ENCODE results near the gene MTX1.
"Not testable (repeated sequence)": the region's sequence is repeated elsewhere in the genome, so short reads cannot be mapped to it uniquely, and the experiment has no call there.

MTX1 gene

GRCh38 chr1:155242805-155243358, 34.4 kb downstream of the MTX1 start:
- TF ChIP-seq EZH2phosphoT487 (IDR thresholded peaks at IDR 0.05; ENCODE audit: borderline replicate concordance): no peak
- TF ChIP-seq CTCF (conservative IDR thresholded peaks at IDR 0.05; ENCODE audit: low read length): no peak
- Histone ChIP-seq H3K9ac (ENCODE audit: low read depth, low read length, poor library complexity, severe bottlenecking) (peak overlapping the region; percentile 92), H3F3A (ENCODE audit: low read depth) (0 out of 2 replicates have a peak, but pooled peaks cover 4% of the 10 kb centered on the region)

GRCh38 chr1:155244368-155245162, 36.1 kb downstream of the MTX1 start:
- Histone ChIP-seq H3K9ac (ENCODE audit: low read depth, low read length, poor library complexity, severe bottlenecking) (peak overlapping the region; percentile 92), H3K9me2 (replicated peaks; ENCODE audit: low read depth, low read length) (no peaks in the 10 kb centered on the region), H3F3A (ENCODE audit: low read depth) (0 out of 2 replicates have a peak, but pooled peaks cover 4% of the 10 kb centered on the region), H3K9me3 (ENCODE audit: insufficient read depth, low read depth, low read length) (no peaks in the 10 kb centered on the region), H3K4me3 (ENCODE audit: low read length, poor library complexity, severe bottlenecking) (peak overlapping the region; percentile 82), H3K27me3 (ENCODE audit: insufficient read depth, low read length, poor library complexity, severe bottlenecking) (no peaks in the 10 kb centered on the region), H3K79me2 (ENCODE audit: insufficient read depth, low read length) (peaks cover 24% of the 10 kb centered on the region), H2AFZ (ENCODE audit: low read length) (peak overlapping the region; percentile 94), H3K4me1 (ENCODE audit: insufficient read depth, low read length, poor library complexity, severe bottlenecking) (peaks cover 29% of the 10 kb centered on the region), H3K4me2 (ENCODE audit: low read depth, low read length, poor library complexity, severe bottlenecking) (peak overlapping the region; percentile 90), H4K20me1 (ENCODE audit: insufficient read depth, low read length, poor library complexity, severe bottlenecking) (no peaks in the 10 kb centered on the region), H3K36me3 (ENCODE audit: insufficient read depth, low read length) (no peaks in the 10 kb centered on the region)
- TF ChIP-seq EZH2phosphoT487 (IDR thresholded peaks at IDR 0.05; ENCODE audit: borderline replicate concordance) (no peak), CTCF (conservative IDR thresholded peaks at IDR 0.05; ENCODE audit: low read length) (peak; percentile 43)

More at GRCh38 chr1:155242805-155243358, 34.4 kb downstream of the MTX1 start:
- Histone ChIP-seq H2AFZ (ENCODE audit: low read length) (no peak overlapping the region), H3K4me1 (ENCODE audit: insufficient read depth, low read length, poor library complexity, severe bottlenecking) (peaks cover 29% of the 10 kb centered on the region), H3K27me3 (ENCODE audit: insufficient read depth, low read length, poor library complexity, severe bottlenecking) (no peaks in the 10 kb centered on the region), H3K4me2 (ENCODE audit: low read depth, low read length, poor library complexity, severe bottlenecking) (peak overlapping the region; percentile 90), H3K79me2 (ENCODE audit: insufficient read depth, low read length) (peaks cover 24% of the 10 kb centered on the region), H3K4me3 (ENCODE audit: low read length, poor library complexity, severe bottlenecking) (peak overlapping the region; percentile 82), H3K36me3 (ENCODE audit: insufficient read depth, low read length) (no peaks in the 10 kb centered on the region), H3K9me3 (ENCODE audit: insufficient read depth, low read depth, low read length) (no peaks in the 10 kb centered on the region), H4K20me1 (ENCODE audit: insufficient read depth, low read length, poor library complexity, severe bottlenecking) (no peaks in the 10 kb centered on the region), H3K9me2 (replicated peaks; ENCODE audit: low read depth, low read length) (no peaks in the 10 kb centered on the region)

GRCh38 chr1:155245163-155245524, 36.6 kb downstream of the MTX1 start:
- H3K9me2 ChIP-seq (replicated peaks; ENCODE audit: low read depth, low read length): no peaks in the 10 kb centered on the region
- H3K4me3 ChIP-seq (ENCODE audit: low read length, poor library complexity, severe bottlenecking): peak overlapping the region; percentile 82
- peaks cover 24% of the 10 kb centered on the region for H3K79me2 ChIP-seq (ENCODE audit: insufficient read depth, low read length)
- no peaks in the 10 kb centered on the region for H3K36me3 ChIP-seq (ENCODE audit: insufficient read depth, low read length)
- 0 out of 2 replicates have a peak, but pooled peaks cover 4% of the 10 kb centered on the region for H3F3A ChIP-seq (ENCODE audit: low read depth)
- H3K9ac ChIP-seq (ENCODE audit: low read depth, low read length, poor library complexity, severe bottlenecking): peak overlapping the region; percentile 83
- H3K9me3 ChIP-seq (ENCODE audit: insufficient read depth, low read depth, low read length): no peaks in the 10 kb centered on the region
- no peaks in the 10 kb centered on the region for H3K27me3 ChIP-seq (ENCODE audit: insufficient read depth, low read length, poor library complexity, severe bottlenecking)
- peak overlapping the region; percentile 84 for H3K4me2 ChIP-seq (ENCODE audit: low read depth, low read length, poor library complexity, severe bottlenecking)
- H3K4me1 ChIP-seq (ENCODE audit: insufficient read depth, low read length, poor library complexity, severe bottlenecking): peaks cover 33% of the 10 kb centered on the region
- no peaks in the 10 kb centered on the region for H4K20me1 ChIP-seq (ENCODE audit: insufficient read depth, low read length, poor library complexity, severe bottlenecking)
- H2AFZ ChIP-seq (ENCODE audit: low read length): peak overlapping the region; percentile 94
- TF ChIP-seq EZH2phosphoT487 (IDR thresholded peaks at IDR 0.05; ENCODE audit: borderline replicate concordance) (no peak), CTCF (conservative IDR thresholded peaks at IDR 0.05; ENCODE audit: low read length) (no peak)

- H3K9me3 ChIP-seq (ENCODE audit: insufficient read depth, low read depth, low read length); H2AFZ ChIP-seq (ENCODE audit: low read length); H3K9ac ChIP-seq (ENCODE audit: low read depth, low read length, poor library complexity, severe bottlenecking); H3K4me3 ChIP-seq (ENCODE audit: low read length, poor library complexity, severe bottlenecking); H4K20me1 ChIP-seq (ENCODE audit: insufficient read depth, low read length, poor library complexity, severe bottlenecking); H3K36me3 ChIP-seq (ENCODE audit: insufficient read depth, low read length); H3K9me2 ChIP-seq (replicated peaks; ENCODE audit: low read depth, low read length); H3K4me2 ChIP-seq (ENCODE audit: low read depth, low read length, poor library complexity, severe bottlenecking); H3F3A ChIP-seq (ENCODE audit: low read depth); H3K27me3 ChIP-seq (ENCODE audit: insufficient read depth, low read length, poor library complexity, severe bottlenecking): not testable (repeated sequence)
- Histone ChIP-seq H3K79me2 (ENCODE audit: insufficient read depth, low read length) (peaks cover 22% of the 10 kb centered on the region), H3K4me1 (ENCODE audit: insufficient read depth, low read length, poor library complexity, severe bottlenecking) (peaks cover 29% of the 10 kb centered on the region)
These were observed 38.3 kb downstream of the MTX1 start for GRCh38 chr1:155246796-155247195.
